Measurements from ENCODE around the gene LHFPL6.
A peak's percentile ranks its signal among the peaks of the same experiment; 100 is the strongest.

LHFPL6 gene

GRCh38 chr13:39408512-39408911, 194.5 kb downstream of the LHFPL6 start:
- DNase-seq = no peak
- no peak overlapping the region for H3K27ac ChIP-seq (ENCODE audit: low read depth, low read length)
- H3K79me1 ChIP-seq (ENCODE audit: low read length) = no peaks in the 10 kb centered on the region
- H3K9me3 ChIP-seq (ENCODE audit: insufficient read depth, low read depth, low read length) = no peaks in the 10 kb centered on the region
- H3K18ac ChIP-seq (ENCODE audit: low read length) = no peak overlapping the region
- H2AFZ ChIP-seq (ENCODE audit: insufficient read depth, low read length, poor library complexity) = no peak overlapping the region
- H2BK120ac ChIP-seq (ENCODE audit: insufficient read depth, low read length, poor library complexity) = no peak overlapping the region
- no peak overlapping the region for H3K4ac ChIP-seq (ENCODE audit: low read depth, low read length)
- no CpG with 5 or more reads among the region's 3 CpGs for WGBS (ENCODE audit: extremely low coverage, insufficient coverage, insufficient read length)
- H2AK5ac ChIP-seq (ENCODE audit: low read length) = no peak overlapping the region
- H3K79me2 ChIP-seq (ENCODE audit: control insufficient read depth, insufficient read depth, low read length, poor library complexity) = no peaks in the 10 kb centered on the region
- H4K91ac ChIP-seq (ENCODE audit: low read depth, low read length) = no peak overlapping the region
- H3K4me2 ChIP-seq (ENCODE audit: low read length) = no peak overlapping the region
- no peak overlapping the region for H3K14ac ChIP-seq (ENCODE audit: low read length)
- H3K27me3 ChIP-seq (ENCODE audit: insufficient read depth, low read length) = no peaks in the 10 kb centered on the region
- no peak overlapping the region for H4K12ac ChIP-seq (ENCODE audit: low read depth, low read length)
- no peak overlapping the region for H4K8ac ChIP-seq (ENCODE audit: low read depth, low read length)
- no peak overlapping the region for H3K4me3 ChIP-seq (ENCODE audit: low read depth, low read length)
- H3K36me3 ChIP-seq (ENCODE audit: control insufficient read depth in 1 of 2, insufficient read depth in 2 of 2, low read length in 2 of 2) = no peaks in the 10 kb centered on the region
- no peak overlapping the region for H3K23ac ChIP-seq (ENCODE audit: low read length)
- H2BK12ac ChIP-seq (ENCODE audit: low read length) = no peak overlapping the region
- H2BK5ac ChIP-seq (ENCODE audit: low read depth, low read length, poor library complexity) = no peak overlapping the region
- H3K4me1 ChIP-seq (ENCODE audit: control insufficient read depth in 1 of 2, insufficient read depth in 2 of 2, low read length in 2 of 2) = peaks cover 1 to 2% of the 10 kb centered on the region in 2 experiments
- H3K9ac ChIP-seq (ENCODE audit: low read length) = no peak overlapping the region

- no peak overlapping the region for H3K4me3 ChIP-seq (ENCODE audit: low read depth, low read length)
- H3K9me3 ChIP-seq (ENCODE audit: insufficient read depth, low read depth, low read length) = no peaks in the 10 kb centered on the region
- H2BK5ac ChIP-seq (ENCODE audit: low read depth, low read length, poor library complexity) = no peak overlapping the region
- H3K36me3 ChIP-seq (ENCODE audit: control insufficient read depth in 1 of 2, insufficient read depth in 2 of 2, low read length in 2 of 2) = no peaks in the 10 kb centered on the region
- H3K18ac ChIP-seq (ENCODE audit: low read length) = no peak overlapping the region
- no peak overlapping the region for H3K9ac ChIP-seq (ENCODE audit: low read length)
- no peak for DNase-seq
- no peak overlapping the region for H3K14ac ChIP-seq (ENCODE audit: low read length)
- H2BK12ac ChIP-seq (ENCODE audit: low read length) = no peak overlapping the region
- H3K4me2 ChIP-seq (ENCODE audit: low read length) = no peak overlapping the region
- H2AFZ ChIP-seq (ENCODE audit: insufficient read depth, low read length, poor library complexity) = no peak overlapping the region
- no peaks in the 10 kb centered on the region for H3K79me1 ChIP-seq (ENCODE audit: low read length)
- H4K8ac ChIP-seq (ENCODE audit: low read depth, low read length) = no peak overlapping the region
- no peak overlapping the region for H3K4ac ChIP-seq (ENCODE audit: low read depth, low read length)
- H4K91ac ChIP-seq (ENCODE audit: low read depth, low read length) = no peak overlapping the region
- WGBS (ENCODE audit: extremely low coverage, insufficient coverage, insufficient read length) = no CpG with 5 or more reads among the region's 5 CpGs
- no peak overlapping the region for H3K27ac ChIP-seq (ENCODE audit: low read depth, low read length)
- H2AK5ac ChIP-seq (ENCODE audit: low read length) = no peak overlapping the region
- H3K27me3 ChIP-seq (ENCODE audit: insufficient read depth, low read length) = no peaks in the 10 kb centered on the region
- no peaks in the 10 kb centered on the region for H3K79me2 ChIP-seq (ENCODE audit: control insufficient read depth, insufficient read depth, low read length, poor library complexity)
- H2BK120ac ChIP-seq (ENCODE audit: insufficient read depth, low read length, poor library complexity) = no peak overlapping the region
- no peak overlapping the region for H4K12ac ChIP-seq (ENCODE audit: low read depth, low read length)
- H3K4me1 ChIP-seq (ENCODE audit: control insufficient read depth in 1 of 2, insufficient read depth in 2 of 2, low read length in 2 of 2) = peaks cover 1 to 2% of the 10 kb centered on the region in 2 experiments
- no peak overlapping the region for H3K23ac ChIP-seq (ENCODE audit: low read length)
These were observed 195.2 kb downstream of the LHFPL6 start for GRCh38 chr13:39407786-39408185.

GRCh38 chr13:39407138-39407537, 195.9 kb downstream of the LHFPL6 start:
- no peak overlapping the region for H2BK5ac ChIP-seq (ENCODE audit: low read depth, low read length, poor library complexity)
- no peak overlapping the region for H3K4me2 ChIP-seq (ENCODE audit: low read length)
- no peaks in the 10 kb centered on the region for H3K36me3 ChIP-seq (ENCODE audit: control insufficient read depth in 1 of 2, insufficient read depth in 2 of 2, low read length in 2 of 2)
- H3K27me3 ChIP-seq (ENCODE audit: insufficient read depth, low read length) = no peaks in the 10 kb centered on the region
- no peak overlapping the region for H4K8ac ChIP-seq (ENCODE audit: low read depth, low read length)
- H3K27ac ChIP-seq (ENCODE audit: low read depth, low read length) = no peak overlapping the region
- H3K79me1 ChIP-seq (ENCODE audit: low read length) = no peaks in the 10 kb centered on the region
- no peaks in the 10 kb centered on the region for H3K9me3 ChIP-seq (ENCODE audit: insufficient read depth, low read depth, low read length)
- no peak for DNase-seq
- H2AFZ ChIP-seq (ENCODE audit: insufficient read depth, low read length, poor library complexity) = no peak overlapping the region
- peaks cover 1 to 2% of the 10 kb centered on the region in 2 experiments for H3K4me1 ChIP-seq (ENCODE audit: control insufficient read depth in 1 of 2, insufficient read depth in 2 of 2, low read length in 2 of 2)
- H2BK12ac ChIP-seq (ENCODE audit: low read length) = no peak overlapping the region
- H2AK5ac ChIP-seq (ENCODE audit: low read length) = no peak overlapping the region
- H4K12ac ChIP-seq (ENCODE audit: low read depth, low read length) = no peak overlapping the region
- H3K4ac ChIP-seq (ENCODE audit: low read depth, low read length) = no peak overlapping the region
- H3K18ac ChIP-seq (ENCODE audit: low read length) = no peak overlapping the region
- no peak overlapping the region for H2BK120ac ChIP-seq (ENCODE audit: insufficient read depth, low read length, poor library complexity)
- no peak overlapping the region for H3K4me3 ChIP-seq (ENCODE audit: low read depth, low read length)
- no peaks in the 10 kb centered on the region for H3K79me2 ChIP-seq (ENCODE audit: control insufficient read depth, insufficient read depth, low read length, poor library complexity)
- no peak overlapping the region for H3K14ac ChIP-seq (ENCODE audit: low read length)
- H4K91ac ChIP-seq (ENCODE audit: low read depth, low read length) = no peak overlapping the region
- no peak overlapping the region for H3K9ac ChIP-seq (ENCODE audit: low read length)
- H3K23ac ChIP-seq (ENCODE audit: low read length) = no peak overlapping the region

- no peak overlapping the region for H2BK120ac ChIP-seq (ENCODE audit: insufficient read depth, low read length, poor library complexity)
- no peak overlapping the region for H2BK12ac ChIP-seq (ENCODE audit: low read length)
- H3K9ac ChIP-seq (ENCODE audit: low read length) = no peak overlapping the region
- WGBS (ENCODE audit: extremely low coverage, insufficient coverage, insufficient read length) = no CpG with 5 or more reads among the region's 1 CpG
- no peak overlapping the region for H2BK5ac ChIP-seq (ENCODE audit: low read depth, low read length, poor library complexity)
- no peaks in the 10 kb centered on the region for H3K9me3 ChIP-seq (ENCODE audit: insufficient read depth, low read depth, low read length)
- no peak overlapping the region for H4K91ac ChIP-seq (ENCODE audit: low read depth, low read length)
- no peak overlapping the region for H2AFZ ChIP-seq (ENCODE audit: insufficient read depth, low read length, poor library complexity)
- no peak overlapping the region for H3K4me2 ChIP-seq (ENCODE audit: low read length)
- no peak overlapping the region for H3K27ac ChIP-seq (ENCODE audit: low read depth, low read length)
- H3K79me2 ChIP-seq (ENCODE audit: control insufficient read depth, insufficient read depth, low read length, poor library complexity) = no peaks in the 10 kb centered on the region
- H3K18ac ChIP-seq (ENCODE audit: low read length) = no peak overlapping the region
- no peaks in the 10 kb centered on the region for H3K79me1 ChIP-seq (ENCODE audit: low read length)
- no peak overlapping the region for H3K14ac ChIP-seq (ENCODE audit: low read length)
- no peak overlapping the region for H4K12ac ChIP-seq (ENCODE audit: low read depth, low read length)
- no peaks in the 10 kb centered on the region for H3K36me3 ChIP-seq (ENCODE audit: control insufficient read depth in 1 of 2, insufficient read depth in 2 of 2, low read length in 2 of 2)
- H3K4me3 ChIP-seq (ENCODE audit: low read depth, low read length) = no peak overlapping the region
- H4K8ac ChIP-seq (ENCODE audit: low read depth, low read length) = no peak overlapping the region
- no peak overlapping the region for H3K4ac ChIP-seq (ENCODE audit: low read depth, low read length)
- H3K27me3 ChIP-seq (ENCODE audit: insufficient read depth, low read length) = no peaks in the 10 kb centered on the region
- H3K23ac ChIP-seq (ENCODE audit: low read length) = no peak overlapping the region
- peaks cover 1 to 2% of the 10 kb centered on the region in 2 experiments for H3K4me1 ChIP-seq (ENCODE audit: control insufficient read depth in 1 of 2, insufficient read depth in 2 of 2, low read length in 2 of 2)
- no peak overlapping the region for H2AK5ac ChIP-seq (ENCODE audit: low read length)
- peak; percentile 59 to 87 for DNase-seq
These were observed 196.3 kb downstream of the LHFPL6 start for GRCh38 chr13:39406688-39407087.

Data from trophoblast cell (in vitro differentiated cells and primary cell).